Adrenal gland (tissue), 12 donors: Measurements from ENCODE around the gene SULT2B1. TPM values are rescaled to one million over a fixed set of nuclear protein-coding genes. Genes with fewer than 3 reads are reported as not detected.

ENCODE experiments used
- DNase-seq, 7 donors: peaks; one replicate each; pipeline ENCODE4 v3.0.0-alpha.2; 2019 to 2020
- H3K27ac ChIP-seq, 5 donors: fragments of 200-600 bp; sonication (generic) in 4 of 5; 1 replicate in 3 of 5; 2 replicates in 2 of 5; pipeline versions ENCODE4 v1.5.1 to v1.8.0; 2016 to 2020; ENCODE audit warnings: mild to moderate bottlenecking in 1 of 5
- H3K27me3 ChIP-seq: fragments of 200-600 bp; 2 replicates; pipeline ENCODE4 v1.8.0; 2021
- H3K36me3 ChIP-seq, 2 donors: fragments of 200-600 bp; replicated peaks in 1 of 2; 1 replicate in 1 of 2; 2 replicates in 1 of 2; pipeline versions ENCODE4 v1.5.1 to v1.8.0; 2018 to 2022
- H3K4me1 ChIP-seq, 2 donors: fragments of 200-600 bp; replicated peaks in 1 of 2; 1 replicate in 1 of 2; 2 replicates in 1 of 2; pipeline versions ENCODE4 v1.5.1 to v1.8.0; 2018 to 2021
- H3K4me3 ChIP-seq, 4 donors: fragments of 200-600 bp; sonication (generic) in 3 of 4; one replicate each; pipeline ENCODE4 v1.5.1; 2016 to 2018
- H3K9me3 ChIP-seq, 3 donors: fragments of 200-600 bp; sonication (generic) in 1 of 3; replicated peaks in 1 of 3; 1 replicate in 2 of 3; 2 replicates in 1 of 3; pipeline versions ENCODE4 v1.5.1 to v1.8.0; 2016 to 2021
- POLR2A ChIP-seq, 2 donors: fragments of 450-650 bp; IDR thresholded peaks; one replicate each; pipeline ENCODE4 v1.6.1; 2017; ENCODE audit warnings: antibody characterized with exemption in 2 of 2, mild to moderate bottlenecking in 2 of 2, moderate library complexity in 1 of 2
- WGBS, 4 donors: extraction: QIAGEN DNeasy Blood & Tissue Kit in 2 of 4; methylation state at CpG; one replicate each; pipeline versions ENCODE4 v1.1.5 to v1.1.7; 2013 to 2017; 5-methylcytosine and 5-hydroxymethylcytosine counted together
- intact Hi-C, 2 donors: fragments of 100-400 bp; cut with DNase I; formaldehyde crosslinking; loops; one replicate each; pipeline versions ENCODE4 v1.14.1 to v1.15.0; 2022 to 2023
- polyA plus RNA-seq, 3 donors: library from polyadenylated mRNA; stranded (reverse); fragments of 200-250 nt in 2 of 3; fragments of 350-450 nt in 1 of 3; fragmentation: Illumina TruSeq in 1 of 3; extraction: RNeasy Lipid Tissue Mini Kit (QIAGEN cat#74804) in 1 of 3; gene quantifications; one replicate each; pipeline ENCODE4 v1.2.3, GENCODE V29; 2013 to 2014
- total RNA-seq, 9 donors: library from RNA; depleted of rRNA in 4 of 9; stranded (reverse); fragments of >200 nt in 4 of 9; fragments of 120-200 nt in 1 of 9; fragmentation: NEBNext Ultra II Directional in 1 of 9; extraction: Animal tissue kit (Norgen Biotek cat#: 25700) in 1 of 9; gene quantifications; one replicate each; pipeline versions ENCODE4 v1.1.0 to v1.2.4, GENCODE V29; 2013 to 2023
- TF ChIP-seq, protein P1 (sequence below), 6 experiments: fragments of 450-650 bp in 4 of 6; fragments of 200-600 bp in 2 of 6; sonication (generic) in 1 of 6; IDR thresholded peaks; 1 replicate in 5 of 6; 2 replicates in 1 of 6; pipeline versions ENCODE4 v1.5.1 to v1.8.0; 2016 to 2021; ENCODE audit warnings: antibody characterized with exemption in 6 of 6, mild to moderate bottlenecking in 2 of 6, moderate library complexity in 1 of 6
- donor health status: healthy with polysubstance abuse.
- donor health status: Bipolar disorder and iron deficiency.
- donor health status: DM: yes; HTN: yes; CAD: no.
- donor health status: DM: no; HTN: no; CAD: no.
- donor health status: DM: no; HTN: no; CAD: no.
- donor health status: DM: yes; HTN: yes; CAD: no.

The SULT2B1 gene
- total and polyA plus RNA-seq, 12 donors: 0.22 to 1.4 (median 0.52) TPM; not detected in 3

DNA sequence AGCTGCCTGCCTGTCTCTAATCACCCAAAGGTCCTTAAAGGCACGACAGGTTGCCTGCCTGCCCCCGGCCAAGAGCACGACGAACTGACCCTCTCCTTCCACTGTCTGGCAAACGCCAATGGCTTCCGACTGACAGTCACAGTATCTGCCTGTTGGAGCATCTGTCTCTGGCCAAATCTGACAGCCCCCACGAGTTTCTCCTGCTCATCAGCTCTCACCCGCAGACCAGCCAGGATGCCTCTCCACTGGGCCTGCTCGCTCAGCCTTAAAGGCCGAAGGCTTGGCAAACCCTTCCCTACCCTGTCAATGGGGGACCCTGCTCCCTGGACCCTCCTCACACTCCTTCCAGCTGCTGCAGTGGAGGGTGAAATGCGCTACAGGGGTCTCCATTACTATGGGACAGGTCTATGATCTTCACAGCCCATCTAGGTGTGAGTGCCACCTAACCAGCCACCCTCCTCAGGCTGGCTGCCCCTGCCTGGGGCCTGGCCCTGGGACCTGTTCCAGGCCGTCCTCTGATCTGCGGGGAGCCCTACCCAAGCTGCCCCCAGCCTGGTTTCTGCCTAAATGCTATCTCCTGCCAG, 62.0 kb downstream of the SULT2B1 start:
- Histone ChIP-seq H3K4me1 (peaks cover 11 to 23% of the 10 kb centered on the region in 2 donors), H3K9me3 (no peaks in the 10 kb centered on the region), H3K27me3 (no peaks in the 10 kb centered on the region), H3K36me3 (peaks cover 0 to 30% of the 10 kb centered on the region in 2 donors), H3K4me3 (no peak overlapping the region), H3K27ac (peak overlapping the region in 1 of 5 donors; percentile 13)
- 64 to 78% (median 65%) methylated on average over 8 to 13 of the region's 13 CpGs for WGBS, 4 donors
- peak in 1 of 7 donors; percentile 30 for DNase-seq
- intact Hi-C loops: no loop called here
- TF ChIP-seq POLR2A (IDR thresholded peaks at IDR 0.05): no peak
- TF ChIP-seq, protein P1, sequence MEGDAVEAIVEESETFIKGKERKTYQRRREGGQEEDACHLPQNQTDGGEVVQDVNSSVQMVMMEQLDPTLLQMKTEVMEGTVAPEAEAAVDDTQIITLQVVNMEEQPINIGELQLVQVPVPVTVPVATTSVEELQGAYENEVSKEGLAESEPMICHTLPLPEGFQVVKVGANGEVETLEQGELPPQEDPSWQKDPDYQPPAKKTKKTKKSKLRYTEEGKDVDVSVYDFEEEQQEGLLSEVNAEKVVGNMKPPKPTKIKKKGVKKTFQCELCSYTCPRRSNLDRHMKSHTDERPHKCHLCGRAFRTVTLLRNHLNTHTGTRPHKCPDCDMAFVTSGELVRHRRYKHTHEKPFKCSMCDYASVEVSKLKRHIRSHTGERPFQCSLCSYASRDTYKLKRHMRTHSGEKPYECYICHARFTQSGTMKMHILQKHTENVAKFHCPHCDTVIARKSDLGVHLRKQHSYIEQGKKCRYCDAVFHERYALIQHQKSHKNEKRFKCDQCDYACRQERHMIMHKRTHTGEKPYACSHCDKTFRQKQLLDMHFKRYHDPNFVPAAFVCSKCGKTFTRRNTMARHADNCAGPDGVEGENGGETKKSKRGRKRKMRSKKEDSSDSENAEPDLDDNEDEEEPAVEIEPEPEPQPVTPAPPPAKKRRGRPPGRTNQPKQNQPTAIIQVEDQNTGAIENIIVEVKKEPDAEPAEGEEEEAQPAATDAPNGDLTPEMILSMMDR (IDR thresholded peaks at IDR 0.05): no peak

DNA sequence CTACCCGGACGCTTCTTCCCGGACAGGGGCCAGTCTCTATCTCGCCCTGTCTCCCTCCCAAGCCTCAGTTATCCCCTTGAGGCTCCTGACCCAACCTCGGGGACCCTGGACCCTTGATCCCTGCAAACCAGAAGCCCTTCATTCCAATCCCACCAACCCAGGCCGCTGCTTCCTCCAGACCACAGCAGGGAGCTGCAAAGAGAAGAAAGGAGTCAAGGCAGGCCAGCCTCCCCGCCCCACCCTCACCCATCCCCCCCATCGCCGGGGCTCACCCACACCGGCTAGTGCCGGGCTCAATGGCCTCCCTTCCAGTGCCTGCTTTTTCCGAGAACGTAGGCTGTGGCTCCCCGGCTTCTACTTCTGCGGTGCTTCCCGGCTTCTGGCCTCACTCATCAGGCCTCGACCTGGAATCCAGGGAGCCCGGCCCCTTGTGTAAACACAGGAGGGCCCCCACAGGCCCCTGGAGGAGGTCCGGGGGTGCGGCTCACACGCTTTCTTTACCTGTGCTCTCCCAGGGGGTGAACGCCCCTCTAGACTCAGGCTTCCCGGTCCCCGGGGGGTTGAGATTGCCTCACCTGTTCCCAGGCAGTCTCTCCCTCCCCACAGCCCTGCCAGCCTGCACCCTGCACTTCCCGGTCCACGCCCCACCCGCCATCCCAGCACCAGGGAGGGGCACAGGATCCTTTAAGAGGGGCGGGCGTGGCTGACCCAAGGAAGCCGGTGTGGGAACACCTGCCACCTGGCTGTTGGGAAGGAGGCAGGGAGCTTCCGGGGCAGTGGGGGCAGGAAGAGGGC, 62.7 kb downstream of the SULT2B1 start, which contains the start of gene FAM83E:
Gene FAM83E (minus strand): TSS at position 641 of the 795 bp plus-strand sequence. CDS start 1,704 bp downstream, outside the sequence.
- Histone ChIP-seq H3K9me3 (no peaks in the 10 kb centered on the region), H3K36me3 (peaks cover 0 to 30% of the 10 kb centered on the region in 2 donors), H3K4me3 (no peak within 1 kb of the TSS), H3K27me3 (no peaks in the 10 kb centered on the region), H3K27ac (peak within 1 kb of the TSS in 1 of 5 donors; percentile 13), H3K4me1 (peaks cover 13 to 24% of the 10 kb centered on the region in 2 donors)
- TF ChIP-seq, protein P1 (IDR thresholded peaks at IDR 0.05): no peak
- no peak for TF ChIP-seq POLR2A (IDR thresholded peaks at IDR 0.05)
- intact Hi-C loops: no loop called here
- 25 to 52% (median 44%) methylated on average over 10 to 31 of the region's 31 CpGs for WGBS, 4 donors
- peak in 3 of 7 donors; percentile 27 to 42 (median 41) for DNase-seq

DNA sequence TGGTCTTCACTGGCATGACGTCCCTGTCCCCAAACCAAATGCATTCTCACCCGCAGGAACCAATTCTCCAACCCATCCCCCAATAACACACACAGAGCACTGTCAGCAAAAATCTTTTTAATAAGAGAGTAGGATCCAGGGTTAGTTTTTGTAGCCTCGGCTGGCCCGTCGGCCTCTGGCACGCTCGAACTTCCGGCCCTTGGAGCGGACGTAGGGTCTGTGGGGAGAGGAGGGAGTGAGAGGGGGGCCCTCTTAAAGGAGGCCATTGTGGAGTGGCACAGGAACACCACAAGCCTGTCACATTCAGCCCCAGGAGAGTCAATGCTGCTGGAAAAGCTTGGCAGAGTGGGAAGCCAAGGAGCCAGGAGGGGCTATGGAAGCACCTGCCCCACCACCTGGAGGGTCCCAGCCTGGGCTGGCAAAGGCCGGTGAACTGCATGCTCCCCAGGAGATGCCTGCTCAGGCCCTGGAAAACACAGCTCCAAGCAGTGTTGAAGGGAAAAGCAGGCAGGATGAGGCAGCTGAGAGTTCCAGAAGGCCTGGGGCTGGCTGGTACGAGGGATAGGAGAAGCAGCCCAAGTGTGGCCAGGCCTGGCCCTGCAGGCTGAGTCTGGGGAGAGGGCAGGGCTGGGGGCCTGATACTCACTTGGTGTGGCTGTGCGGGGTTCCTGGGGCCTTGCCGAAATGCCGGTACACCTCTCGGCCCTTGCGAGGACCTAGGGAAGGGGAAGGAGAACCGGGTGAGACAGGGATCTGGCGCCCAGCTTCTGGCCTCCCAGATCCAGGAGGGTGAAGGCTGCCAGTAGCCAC, 63.5 kb downstream of the SULT2B1 start:
- Histone ChIP-seq H3K27ac (no peak overlapping the region), H3K27me3 (no peaks in the 10 kb centered on the region), H3K9me3 (no peaks in the 10 kb centered on the region), H3K4me3 (no peak overlapping the region), H3K4me1 (peaks cover 18 to 32% of the 10 kb centered on the region in 2 donors), H3K36me3 (peaks cover 0 to 30% of the 10 kb centered on the region in 2 donors)
- intact Hi-C loops: no loop called here
- DNase-seq: peak in 2 of 7 donors; percentile 39 to 51
- TF ChIP-seq POLR2A (IDR thresholded peaks at IDR 0.05): no peak
- TF ChIP-seq, protein P1 (IDR thresholded peaks at IDR 0.05): no peak
- 59 to 77% (median 63%) methylated on average over 11 to 19 of the region's 19 CpGs for WGBS, 4 donors
